Measurements from ENCODE around the gene RBMXL3. TPM values are rescaled to one million over a fixed set of nuclear protein-coding genes. Genes with fewer than 3 reads are reported as not detected.

RBMXL3 gene
- total RNA-seq, 1 experiment from 2014 or later: not detected

GRCh38 chrX:115189646-115190635 lies 731 bp downstream of the RBMXL3 start:
- CTCF ChIA-PET: no interaction called here
- peaks cover 6% of the 10 kb centered on the region for H3K9me3 Mint-ChIP-seq (ENCODE audit: low read depth, unreplicated experiment)
- H3K27ac Mint-ChIP-seq (ENCODE audit: unreplicated experiment): no peak overlapping the region
- TF ChIP-seq CTCF (IDR thresholded peaks at IDR 0.05; ENCODE audit: unreplicated experiment): no peak
- no peaks in the 10 kb centered on the region for H3K36me3 Mint-ChIP-seq (ENCODE audit: insufficient read depth, unreplicated experiment)
- H3K27me3 Mint-ChIP-seq (ENCODE audit: unreplicated experiment): no peaks in the 10 kb centered on the region
- no peaks in the 10 kb centered on the region for H3K4me1 Mint-ChIP-seq (ENCODE audit: low read depth, unreplicated experiment)
- BruUV-seq (replicated peaks): no TSS peak
- no peak for DNase-seq
- no peak overlapping the region for H3K4me3 Mint-ChIP-seq (ENCODE audit: low read depth, unreplicated experiment)
- intact Hi-C loops (cut with micrococcal nuclease; ENCODE audit: unreplicated experiment): no loop called here

DNA sequence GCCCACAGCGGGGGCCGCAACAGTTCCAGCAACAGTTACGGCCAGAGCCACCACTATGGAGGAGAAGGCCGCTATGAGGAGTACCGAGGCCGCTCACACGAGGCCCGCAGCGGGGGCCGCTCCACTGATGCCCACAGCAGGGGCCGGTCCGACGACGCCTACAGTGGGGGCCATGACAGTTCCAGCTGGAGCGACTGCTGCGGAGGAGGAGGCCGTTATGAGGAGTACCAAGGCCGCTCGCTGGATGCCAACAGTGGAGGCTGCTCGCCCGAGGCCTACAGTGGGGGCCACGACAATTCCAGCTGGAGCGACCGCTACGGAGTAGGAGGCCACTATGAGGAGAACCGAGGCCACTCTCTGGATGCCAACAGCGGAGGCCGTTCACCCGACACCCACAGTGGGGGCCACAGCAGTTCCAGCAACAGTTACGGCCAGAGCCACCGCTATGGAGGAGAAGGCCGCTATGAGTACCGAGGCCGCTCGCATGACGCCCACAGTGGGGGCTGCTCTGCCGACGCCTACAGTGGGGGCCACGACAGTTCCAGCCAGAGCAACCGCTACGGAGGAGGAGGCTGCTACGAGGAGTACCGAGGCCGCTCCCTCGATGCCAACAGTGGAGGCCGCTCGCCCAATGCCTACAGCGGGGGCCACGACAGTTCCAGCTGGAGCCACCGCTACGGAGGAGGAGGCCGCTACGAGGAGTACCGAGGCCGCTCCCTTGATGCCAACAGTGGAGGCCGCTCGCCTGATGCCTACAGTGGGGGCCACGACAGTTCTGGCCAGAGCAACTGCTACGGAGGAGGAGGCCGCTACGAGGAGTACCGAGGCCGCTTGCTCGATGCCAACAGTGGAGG lies 1.7 kb downstream of the RBMXL3 start:
- BruUV-seq (replicated peaks): no TSS peak
- no peaks in the 10 kb centered on the region for H3K36me3 Mint-ChIP-seq (ENCODE audit: insufficient read depth, unreplicated experiment)

DNA sequence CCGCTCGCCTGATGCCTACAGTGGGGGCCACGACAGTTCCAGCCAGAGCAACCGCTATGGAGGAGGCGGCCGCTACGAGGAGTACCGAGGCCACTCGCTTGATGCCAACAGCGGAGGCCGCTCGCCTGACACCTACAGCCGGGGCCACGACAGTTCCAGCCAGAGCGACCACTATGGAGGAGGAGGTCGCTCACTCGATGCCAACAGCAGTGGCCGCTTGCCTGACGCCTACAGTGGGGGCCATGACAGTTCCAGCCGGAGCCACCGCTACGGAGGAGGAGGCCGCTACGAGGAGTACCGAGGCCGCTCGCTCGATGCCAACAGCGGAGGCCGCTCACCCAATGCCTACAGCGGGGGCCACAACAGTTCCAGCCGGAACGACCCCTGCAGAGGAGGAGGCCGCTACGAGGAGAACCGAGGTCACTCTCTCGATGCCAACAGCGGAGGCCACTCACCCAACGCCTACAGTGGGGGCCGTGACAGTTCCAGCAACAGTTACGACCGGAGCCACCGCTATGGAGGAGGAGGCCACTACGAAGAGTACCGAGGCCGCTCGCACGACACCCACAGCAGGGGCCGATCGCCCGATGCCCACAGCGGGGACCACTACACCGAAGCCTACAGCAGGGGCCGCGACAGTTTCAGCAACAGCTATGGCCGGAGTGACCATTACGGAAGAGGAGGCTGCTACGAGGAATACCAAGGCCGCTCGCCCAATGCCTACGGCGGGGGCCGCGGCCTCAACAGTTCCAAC lies 2.5 kb downstream of the RBMXL3 start:
- TF ChIP-seq CTCF (IDR thresholded peaks at IDR 0.05; ENCODE audit: unreplicated experiment): no peak
- Mint-ChIP-seq H3K4me1 (ENCODE audit: low read depth, unreplicated experiment) (no peaks in the 10 kb centered on the region), H3K4me3 (ENCODE audit: low read depth, unreplicated experiment) (no peak overlapping the region), H3K27me3 (ENCODE audit: unreplicated experiment) (no peaks in the 10 kb centered on the region), H3K36me3 (ENCODE audit: insufficient read depth, unreplicated experiment) (no peaks in the 10 kb centered on the region), H3K9me3 (ENCODE audit: low read depth, unreplicated experiment) (peaks cover 6% of the 10 kb centered on the region), H3K27ac (ENCODE audit: unreplicated experiment) (no peak overlapping the region)
- no TSS peak for BruUV-seq (replicated peaks)
- CTCF ChIA-PET: no interaction called here
- intact Hi-C loops (cut with micrococcal nuclease; ENCODE audit: unreplicated experiment): no loop called here
- DNase-seq: no peak

More for the DNA sequence above, 1.7 kb downstream of the RBMXL3 start:
- no peak overlapping the region for H3K27ac Mint-ChIP-seq (ENCODE audit: unreplicated experiment)
- intact Hi-C loops (cut with micrococcal nuclease; ENCODE audit: unreplicated experiment): no loop called here
- H3K4me1 Mint-ChIP-seq (ENCODE audit: low read depth, unreplicated experiment): no peaks in the 10 kb centered on the region
- no peaks in the 10 kb centered on the region for H3K27me3 Mint-ChIP-seq (ENCODE audit: unreplicated experiment)
- H3K9me3 Mint-ChIP-seq (ENCODE audit: low read depth, unreplicated experiment): peaks cover 6% of the 10 kb centered on the region
- no peak for TF ChIP-seq CTCF (IDR thresholded peaks at IDR 0.05; ENCODE audit: unreplicated experiment)
- DNase-seq: no peak
- CTCF ChIA-PET: no interaction called here
- H3K4me3 Mint-ChIP-seq (ENCODE audit: low read depth, unreplicated experiment): no peak overlapping the region

- intact Hi-C loops (cut with micrococcal nuclease; ENCODE audit: unreplicated experiment): no loop called here
- Mint-ChIP-seq H3K36me3 (ENCODE audit: insufficient read depth, unreplicated experiment) (no peaks in the 10 kb centered on the region), H3K9me3 (ENCODE audit: low read depth, unreplicated experiment) (peaks cover 6% of the 10 kb centered on the region), H3K27ac (ENCODE audit: unreplicated experiment) (no peak overlapping the region), H3K4me1 (ENCODE audit: low read depth, unreplicated experiment) (no peaks in the 10 kb centered on the region), H3K27me3 (ENCODE audit: unreplicated experiment) (no peaks in the 10 kb centered on the region), H3K4me3 (ENCODE audit: low read depth, unreplicated experiment) (no peak overlapping the region)
- TF ChIP-seq CTCF (IDR thresholded peaks at IDR 0.05; ENCODE audit: unreplicated experiment): no peak
- DNase-seq: no peak
- CTCF ChIA-PET: no interaction called here
- BruUV-seq (replicated peaks): no TSS peak
These were observed 3.1 kb downstream of the RBMXL3 start for GRCh38 chrX:115192244-115192700.

All from Calu3 (cell line).